HG02870 (cell line): ENCODE data around the gene ITIH5.

Experiments used
- ATAC-seq: cut with Tn5 transposase; IDR thresholded peaks from one replicate; pipeline ENCODE4 v1.9.1; 2021; ENCODE audit warnings: mild to moderate bottlenecking, moderate library complexity; ENCODE audit not compliant: unreplicated experiment

The ITIH5 gene

DNA sequence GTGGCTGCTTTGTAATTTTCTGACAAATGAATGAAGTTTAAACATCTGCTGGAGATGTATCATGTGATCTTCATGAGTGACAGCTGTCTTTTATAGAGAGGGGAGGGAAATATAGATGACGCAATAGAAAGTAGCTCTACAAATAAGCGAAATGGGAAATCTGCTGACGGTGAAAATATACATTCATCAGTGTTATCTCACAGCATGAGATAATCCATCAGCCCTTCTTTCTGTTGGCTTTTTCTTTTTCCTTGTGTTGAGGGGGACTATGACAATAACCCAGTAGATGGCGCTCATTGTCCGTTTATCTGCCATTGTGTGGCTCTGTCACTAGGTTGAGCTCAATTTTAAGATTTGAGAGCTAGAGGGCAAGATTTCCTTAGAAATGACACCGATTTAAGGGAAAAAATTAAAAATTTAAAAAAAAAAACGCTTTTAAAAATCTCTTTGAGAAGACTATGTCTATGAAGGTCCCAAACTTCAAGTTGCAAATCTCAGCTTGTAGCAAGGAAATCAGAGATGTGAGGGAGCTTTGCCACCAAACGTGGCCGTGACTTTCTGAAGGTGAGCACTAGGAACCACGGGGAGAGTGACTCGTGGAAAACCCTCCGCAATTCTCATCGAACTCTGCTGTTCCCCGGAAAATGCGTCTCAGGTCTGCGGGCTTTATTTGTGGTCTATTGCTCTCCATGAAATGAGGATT lies 141.3 kb downstream of the ITIH5 start:
- ATAC-seq = peak; percentile 67

DNA sequence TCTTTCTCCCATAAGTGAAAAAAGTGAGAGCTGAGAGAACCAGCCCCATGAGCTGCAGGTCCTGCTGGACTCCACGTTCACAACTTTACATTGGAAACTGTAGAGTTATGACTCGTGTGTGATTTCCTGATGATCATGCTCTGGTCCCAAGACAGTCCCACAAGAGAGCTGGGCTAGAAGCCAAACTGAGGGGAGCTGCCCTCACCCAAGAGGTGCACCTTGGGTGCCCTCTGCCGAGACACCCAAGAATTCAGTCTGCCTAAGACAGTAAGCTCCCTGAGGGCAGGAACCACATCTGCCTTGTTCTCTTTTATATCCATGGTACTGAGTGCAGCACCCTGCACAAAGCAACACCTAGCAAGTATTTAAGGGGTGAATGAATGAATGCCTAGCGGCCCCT lies 143.1 kb downstream of the ITIH5 start:
- no peak for ATAC-seq

DNA sequence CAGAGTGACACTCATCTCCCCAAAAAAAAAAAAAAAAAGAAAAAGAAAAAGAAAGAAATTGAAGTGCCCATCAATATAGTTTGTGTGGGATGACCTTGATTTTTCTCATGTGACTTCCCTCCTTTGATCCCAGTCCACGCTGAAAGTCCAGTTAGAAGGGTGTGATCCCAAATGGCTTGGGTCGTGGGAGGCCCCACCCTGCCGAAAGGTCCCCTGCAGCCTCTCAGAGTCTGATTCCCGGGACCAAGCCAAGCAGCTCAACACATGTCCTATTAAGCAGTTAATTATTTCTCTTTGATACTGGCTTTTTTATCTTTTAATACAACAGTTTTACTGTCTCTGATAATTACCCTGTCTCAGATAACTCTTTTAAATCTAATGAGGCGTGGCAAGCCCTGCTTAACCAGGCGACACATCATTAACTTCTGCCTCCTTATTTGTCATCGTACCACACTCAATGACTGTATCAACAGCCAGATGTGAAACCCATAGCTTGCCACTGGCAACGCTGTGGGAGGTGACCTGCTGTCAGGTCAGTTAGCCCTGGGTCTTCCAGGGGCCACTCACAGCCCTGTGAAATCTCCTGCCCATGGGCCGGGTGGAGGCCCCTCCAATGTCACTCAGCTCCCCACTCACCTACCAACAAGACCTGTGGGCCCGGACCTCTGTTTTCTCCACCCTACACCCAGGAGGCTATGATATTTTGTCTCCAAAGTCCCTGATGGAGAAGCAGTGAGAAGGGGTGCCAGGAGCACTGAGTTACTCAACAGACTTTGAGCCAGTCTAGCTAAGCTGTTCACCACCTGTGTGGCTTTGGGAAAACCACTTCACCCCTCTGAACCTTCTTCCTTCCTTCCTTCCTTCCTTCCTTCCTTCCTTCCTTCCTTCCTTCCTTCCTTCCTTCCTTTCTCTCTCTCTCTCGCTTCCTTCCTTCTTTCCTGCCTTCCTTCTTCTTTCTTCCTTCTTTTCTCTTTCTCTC lies 146.0 kb downstream of the ITIH5 start:
- no peak for ATAC-seq

DNA sequence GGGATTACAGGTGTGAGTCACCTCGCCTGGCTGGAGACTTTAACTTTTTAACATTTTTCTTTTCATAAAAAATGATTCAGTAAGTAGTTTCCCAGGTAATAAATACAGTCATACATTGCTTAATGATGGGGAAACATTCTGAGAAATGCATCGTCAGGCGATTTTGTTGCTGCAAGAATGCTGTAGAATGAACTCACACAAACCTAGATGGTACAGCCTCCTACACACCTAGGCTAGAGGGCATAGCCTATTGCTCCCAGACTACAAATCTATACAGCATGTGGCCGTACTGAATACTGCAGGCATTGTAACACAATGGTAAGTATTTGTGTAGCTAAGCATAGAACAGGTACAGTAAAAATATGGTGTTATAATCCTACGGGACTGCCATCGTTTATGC lies 147.4 kb downstream of the ITIH5 start:
- ATAC-seq = no peak

DNA sequence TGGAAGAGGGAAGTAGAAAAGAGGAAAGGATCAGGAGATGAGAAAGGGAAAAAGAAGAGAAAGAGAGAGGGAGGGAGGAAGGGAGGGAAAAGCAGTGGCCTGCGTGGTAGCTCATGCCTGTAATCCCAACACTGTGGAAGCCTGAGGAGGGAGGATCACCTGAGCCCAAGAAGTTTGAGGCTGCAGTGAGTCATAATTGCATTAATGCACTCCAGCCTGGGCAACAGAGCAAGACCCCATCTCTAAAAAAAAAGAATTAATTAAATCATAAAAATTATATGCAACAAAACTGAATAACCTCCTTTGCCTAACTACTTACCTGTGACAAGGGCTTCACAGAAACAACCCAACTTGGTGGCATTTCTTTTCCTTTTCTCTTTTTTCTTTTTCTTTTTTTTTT lies 148.1 kb downstream of the ITIH5 start:
- no peak for ATAC-seq

DNA sequence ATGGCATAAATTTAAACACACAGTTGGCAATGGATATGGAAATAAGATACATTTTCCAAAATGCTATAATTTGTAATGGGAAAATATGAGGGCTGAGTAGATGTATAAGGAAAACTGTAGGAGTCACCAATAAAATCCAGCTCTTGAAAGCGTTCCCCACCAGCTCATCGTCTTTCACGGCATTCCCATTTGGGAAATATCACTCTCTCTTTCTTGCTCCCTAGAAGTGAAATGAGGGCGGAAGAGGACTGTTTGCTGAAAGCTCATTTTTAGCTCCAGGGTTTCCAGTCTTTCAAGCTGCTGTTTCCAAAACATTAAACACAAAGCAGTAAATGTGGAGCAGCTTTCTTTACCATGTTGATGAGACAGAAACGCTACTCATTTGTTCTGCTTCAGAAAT lies 151.3 kb downstream of the ITIH5 start:
- ATAC-seq = no peak

DNA sequence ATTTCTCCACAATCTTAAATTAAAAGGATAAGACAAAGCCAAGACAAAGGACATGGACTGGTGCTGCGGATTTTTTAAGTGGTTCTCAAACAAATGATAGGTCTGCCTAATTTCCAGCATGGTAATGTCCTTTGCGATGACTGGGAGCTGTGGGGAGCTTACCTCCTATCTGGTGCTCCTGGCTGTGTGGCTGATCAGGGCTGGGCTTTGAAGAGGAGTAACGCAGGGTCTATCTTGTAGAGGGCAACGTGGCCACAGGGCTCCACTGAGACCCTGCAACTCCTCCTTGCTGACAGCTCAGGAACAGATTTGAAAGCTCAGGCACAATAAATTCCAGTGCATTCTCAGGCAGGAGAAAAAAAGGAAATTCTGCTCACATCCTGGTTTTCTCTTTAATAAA lies 152.8 kb downstream of the ITIH5 start:
- no peak for ATAC-seq

DNA sequence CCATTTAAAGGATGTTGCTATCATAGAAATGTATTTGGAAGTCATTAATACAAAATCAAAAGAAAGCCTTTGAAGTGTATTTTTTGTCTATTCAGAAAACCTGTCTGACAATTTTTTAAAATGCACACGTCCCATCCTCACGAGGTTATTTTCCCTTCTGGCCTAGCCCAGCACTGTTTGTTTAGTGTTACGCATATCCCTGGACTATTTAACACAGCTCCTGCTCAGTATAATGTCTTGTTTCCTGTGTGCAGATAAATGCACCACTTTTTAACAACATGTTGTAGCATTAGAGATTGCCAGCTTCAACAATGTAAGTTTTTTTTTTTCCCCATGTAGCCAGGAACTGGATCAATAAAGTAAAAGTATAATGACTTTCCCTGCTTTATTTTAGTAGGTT lies 153.3 kb downstream of the ITIH5 start:
- no peak for ATAC-seq

DNA sequence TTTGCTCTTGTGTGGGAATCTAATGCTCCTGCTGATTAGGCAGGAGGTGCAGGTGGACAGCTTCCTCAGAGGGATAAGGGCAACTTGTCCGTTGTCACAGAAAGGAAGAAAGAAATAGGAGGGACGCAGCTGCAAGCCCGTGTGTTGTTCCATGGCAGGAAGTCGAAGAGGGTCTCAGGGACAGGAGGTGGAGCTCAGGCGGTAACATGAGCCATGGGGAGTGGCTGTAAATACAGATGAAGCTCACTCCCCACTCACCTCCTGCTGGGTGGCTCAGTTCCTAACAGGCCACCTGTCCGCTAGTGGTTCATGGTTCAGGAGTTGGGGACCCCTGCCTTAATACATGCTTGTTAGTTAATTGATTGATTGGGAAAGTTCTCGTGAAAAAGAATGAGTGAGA lies 154.3 kb downstream of the ITIH5 start:
- ATAC-seq = no peak

DNA sequence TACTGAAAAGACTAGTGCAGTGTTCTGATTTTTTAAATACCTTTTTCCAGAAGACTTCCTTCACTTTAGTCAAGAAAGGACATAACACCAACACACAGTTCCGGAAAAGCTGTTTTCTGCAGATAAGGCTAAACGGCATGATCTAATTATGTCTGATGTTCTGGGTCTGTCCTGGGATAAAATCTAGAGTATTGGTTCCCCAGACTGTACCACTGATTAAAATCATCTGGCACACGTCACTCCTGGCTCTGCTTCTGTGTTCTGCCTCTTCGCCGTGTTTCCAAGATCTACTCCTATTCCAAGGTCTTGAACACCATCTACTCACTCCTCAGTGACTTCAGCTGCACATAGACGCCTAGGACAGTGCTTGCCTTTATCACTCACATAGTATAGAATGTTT lies 155.2 kb downstream of the ITIH5 start:
- ATAC-seq = no peak
